Measurements from ENCODE around the gene RFTN2.

Gene RFTN2

GRCh38 chr2:197628043-197628500, 47.3 kb downstream of the RFTN2 start:
- Histone ChIP-seq H3K9ac (ENCODE audit: low read depth, low read length) (no peak overlapping the region), H3K36me3 (ENCODE audit: control insufficient read depth, insufficient read depth, low read length) (no peaks in the 10 kb centered on the region), H3K4me3 (ENCODE audit: low read depth, low read length) (no peak overlapping the region)

GRCh38 chr2:197626965-197627625, 48.3 kb downstream of the RFTN2 start:
- Histone ChIP-seq H3K36me3 (ENCODE audit: control insufficient read depth, insufficient read depth, low read length) (no peaks in the 10 kb centered on the region), H3K4me3 (ENCODE audit: low read depth, low read length) (no peak overlapping the region), H3K9ac (ENCODE audit: low read depth, low read length) (no peak overlapping the region), H3K4me1 (ENCODE audit: control insufficient read depth, insufficient read depth, low read length) (peaks cover 4% of the 10 kb centered on the region), H3K9me3 (ENCODE audit: control insufficient read depth, insufficient read depth, low read length) (no peaks in the 10 kb centered on the region), H3K27me3 (ENCODE audit: control insufficient read depth, insufficient read depth, low read length) (no peaks in the 10 kb centered on the region)

More at GRCh38 chr2:197628043-197628500, 47.3 kb downstream of the RFTN2 start:
- Histone ChIP-seq H3K27me3 (ENCODE audit: control insufficient read depth, insufficient read depth, low read length) (no peaks in the 10 kb centered on the region), H3K4me1 (ENCODE audit: control insufficient read depth, insufficient read depth, low read length) (peaks cover 4% of the 10 kb centered on the region), H3K9me3 (ENCODE audit: control insufficient read depth, insufficient read depth, low read length) (no peaks in the 10 kb centered on the region)

- Histone ChIP-seq H3K9ac (ENCODE audit: low read depth, low read length) (no peak overlapping the region), H3K9me3 (ENCODE audit: control insufficient read depth, insufficient read depth, low read length) (no peaks in the 10 kb centered on the region), H3K36me3 (ENCODE audit: control insufficient read depth, insufficient read depth, low read length) (no peaks in the 10 kb centered on the region), H3K27me3 (ENCODE audit: control insufficient read depth, insufficient read depth, low read length) (no peaks in the 10 kb centered on the region), H3K4me3 (ENCODE audit: low read depth, low read length) (no peak overlapping the region), H3K4me1 (ENCODE audit: control insufficient read depth, insufficient read depth, low read length) (peaks cover 10% of the 10 kb centered on the region)
These were observed 55.3 kb downstream of the RFTN2 start for GRCh38 chr2:197620133-197620532.

- H3K4me1 ChIP-seq (ENCODE audit: control insufficient read depth, insufficient read depth, low read length), result peaks cover 10% of the 10 kb centered on the region
- no peaks in the 10 kb centered on the region for H3K27me3 ChIP-seq (ENCODE audit: control insufficient read depth, insufficient read depth, low read length)
- no peaks in the 10 kb centered on the region for H3K36me3 ChIP-seq (ENCODE audit: control insufficient read depth, insufficient read depth, low read length)
- H3K9ac ChIP-seq (ENCODE audit: low read depth, low read length), result no peak overlapping the region
- no peak overlapping the region for H3K4me3 ChIP-seq (ENCODE audit: low read depth, low read length)
- H3K9me3 ChIP-seq (ENCODE audit: control insufficient read depth, insufficient read depth, low read length), result no peaks in the 10 kb centered on the region
These were observed 60.3 kb downstream of the RFTN2 start for GRCh38 chr2:197615016-197615652.

GRCh38 chr2:197614532-197614931, 60.9 kb downstream of the RFTN2 start:
- Histone ChIP-seq H3K36me3 (ENCODE audit: control insufficient read depth, insufficient read depth, low read length) (no peaks in the 10 kb centered on the region), H3K4me1 (ENCODE audit: control insufficient read depth, insufficient read depth, low read length) (peaks cover 5% of the 10 kb centered on the region)

GRCh38 chr2:197613509-197613987, 61.8 kb downstream of the RFTN2 start:
- H3K36me3 ChIP-seq (ENCODE audit: control insufficient read depth, insufficient read depth, low read length), result no peaks in the 10 kb centered on the region
- H3K27me3 ChIP-seq (ENCODE audit: control insufficient read depth, insufficient read depth, low read length), result no peaks in the 10 kb centered on the region
- H3K9ac ChIP-seq (ENCODE audit: low read depth, low read length), result no peak overlapping the region
- peaks cover 5% of the 10 kb centered on the region for H3K4me1 ChIP-seq (ENCODE audit: control insufficient read depth, insufficient read depth, low read length)
- no peaks in the 10 kb centered on the region for H3K9me3 ChIP-seq (ENCODE audit: control insufficient read depth, insufficient read depth, low read length)
- no peak overlapping the region for H3K4me3 ChIP-seq (ENCODE audit: low read depth, low read length)

More at GRCh38 chr2:197614532-197614931, 60.9 kb downstream of the RFTN2 start:
- Histone ChIP-seq H3K9me3 (ENCODE audit: control insufficient read depth, insufficient read depth, low read length) (no peaks in the 10 kb centered on the region), H3K27me3 (ENCODE audit: control insufficient read depth, insufficient read depth, low read length) (no peaks in the 10 kb centered on the region), H3K9ac (ENCODE audit: low read depth, low read length) (no peak overlapping the region), H3K4me3 (ENCODE audit: low read depth, low read length) (no peak overlapping the region)

- no peaks in the 10 kb centered on the region for H3K27me3 ChIP-seq (ENCODE audit: control insufficient read depth, insufficient read depth, low read length)
- H3K36me3 ChIP-seq (ENCODE audit: control insufficient read depth, insufficient read depth, low read length), result no peaks in the 10 kb centered on the region
- no peaks in the 10 kb centered on the region for H3K9me3 ChIP-seq (ENCODE audit: control insufficient read depth, insufficient read depth, low read length)
- no peaks in the 10 kb centered on the region for H3K4me1 ChIP-seq (ENCODE audit: control insufficient read depth, insufficient read depth, low read length)
- H3K9ac ChIP-seq (ENCODE audit: low read depth, low read length), result no peak overlapping the region
- no peak overlapping the region for H3K4me3 ChIP-seq (ENCODE audit: low read depth, low read length)
These were observed 69.2 kb downstream of the RFTN2 start for GRCh38 chr2:197606180-197606579.

GRCh38 chr2:197604117-197604860, 71.1 kb downstream of the RFTN2 start:
- H3K9ac ChIP-seq (ENCODE audit: low read depth, low read length), result no peak overlapping the region
- H3K9me3 ChIP-seq (ENCODE audit: control insufficient read depth, insufficient read depth, low read length), result no peaks in the 10 kb centered on the region
- H3K27me3 ChIP-seq (ENCODE audit: control insufficient read depth, insufficient read depth, low read length), result no peaks in the 10 kb centered on the region
- no peaks in the 10 kb centered on the region for H3K4me1 ChIP-seq (ENCODE audit: control insufficient read depth, insufficient read depth, low read length)
- H3K36me3 ChIP-seq (ENCODE audit: control insufficient read depth, insufficient read depth, low read length), result no peaks in the 10 kb centered on the region
- no peak overlapping the region for H3K4me3 ChIP-seq (ENCODE audit: low read depth, low read length)

GRCh38 chr2:197601726-197602125, 73.7 kb downstream of the RFTN2 start:
- Histone ChIP-seq H3K4me1 (ENCODE audit: control insufficient read depth, insufficient read depth, low read length) (peaks cover 3% of the 10 kb centered on the region), H3K9ac (ENCODE audit: low read depth, low read length) (no peak overlapping the region), H3K36me3 (ENCODE audit: control insufficient read depth, insufficient read depth, low read length) (no peaks in the 10 kb centered on the region), H3K4me3 (ENCODE audit: low read depth, low read length) (no peak overlapping the region), H3K27me3 (ENCODE audit: control insufficient read depth, insufficient read depth, low read length) (no peaks in the 10 kb centered on the region), H3K9me3 (ENCODE audit: control insufficient read depth, insufficient read depth, low read length) (no peaks in the 10 kb centered on the region)

- peaks cover 3% of the 10 kb centered on the region for H3K9me3 ChIP-seq (ENCODE audit: control insufficient read depth, insufficient read depth, low read length)
These were observed 75.1 kb downstream of the RFTN2 start for GRCh38 chr2:197600306-197600705.

GRCh38 chr2:197599285-197599965, 76.0 kb downstream of the RFTN2 start:
- Histone ChIP-seq H3K27me3 (ENCODE audit: control insufficient read depth, insufficient read depth, low read length) (no peaks in the 10 kb centered on the region), H3K9ac (ENCODE audit: low read depth, low read length) (no peak overlapping the region), H3K4me3 (ENCODE audit: low read depth, low read length) (no peak overlapping the region), H3K36me3 (ENCODE audit: control insufficient read depth, insufficient read depth, low read length) (no peaks in the 10 kb centered on the region), H3K4me1 (ENCODE audit: control insufficient read depth, insufficient read depth, low read length) (peaks cover 9% of the 10 kb centered on the region), H3K9me3 (ENCODE audit: control insufficient read depth, insufficient read depth, low read length) (peaks cover 3% of the 10 kb centered on the region)

More at GRCh38 chr2:197600306-197600705, 75.1 kb downstream of the RFTN2 start:
- no peaks in the 10 kb centered on the region for H3K36me3 ChIP-seq (ENCODE audit: control insufficient read depth, insufficient read depth, low read length)
- H3K4me3 ChIP-seq (ENCODE audit: low read depth, low read length), result no peak overlapping the region
- peaks cover 9% of the 10 kb centered on the region for H3K4me1 ChIP-seq (ENCODE audit: control insufficient read depth, insufficient read depth, low read length)
- H3K9ac ChIP-seq (ENCODE audit: low read depth, low read length), result no peak overlapping the region
- no peaks in the 10 kb centered on the region for H3K27me3 ChIP-seq (ENCODE audit: control insufficient read depth, insufficient read depth, low read length)

Measured in iPS-15b (cell line).